Kidney (tissue), 14 donors: ENCODE data around the gene BCLAF1. TPM values are rescaled to one million over a fixed set of nuclear protein-coding genes. Genes with fewer than 3 reads are reported as not detected.

Experiments used
- DNase-seq, 5 donors: peaks; one replicate each; pipeline ENCODE4 v3.0.0-alpha.2; 2013 to 2020
- FAIRE-seq: peaks from 2 replicates; lab custom pipeline; 2012; peaks lifted over from hg19 to GRCh38; lab: Jason Lieb, UNC
- H3K27ac ChIP-seq, 2 donors: one replicate each; pipeline ENCODE4 v1.7.0; 2013; ENCODE audit warnings: low read depth in 2 of 2, low read length in 2 of 2, inconsistent platforms in 1 of 2
- H3K27me3 ChIP-seq: one replicate; pipeline ENCODE4 v1.7.1; 2013; ENCODE audit warnings: low read length, inconsistent platforms; ENCODE audit not compliant: control insufficient read depth, insufficient read depth
- H3K36me3 ChIP-seq, 3 donors: one replicate each; pipeline versions ENCODE4 v1.7.0 to v1.7.1; 2013; ENCODE audit warnings: low read length in 3 of 3, control low read depth in 1 of 3, inconsistent platforms in 1 of 3; ENCODE audit not compliant: insufficient read depth in 3 of 3, control insufficient read depth in 2 of 3
- H3K4me1 ChIP-seq, 3 donors: one replicate each; pipeline versions ENCODE4 v1.7.0 to v1.7.1; 2013; ENCODE audit warnings: low read length in 3 of 3, inconsistent platforms in 1 of 3, low read depth in 1 of 3; ENCODE audit not compliant: control insufficient read depth in 2 of 3, insufficient read depth in 2 of 3
- H3K4me3 ChIP-seq, 3 donors: one replicate each; pipeline versions ENCODE4 v1.7.0 to v1.8.1; 2013; ENCODE audit warnings: low read length in 3 of 3, control low read depth in 1 of 3, inconsistent platforms in 1 of 3
- H3K9ac ChIP-seq, 3 donors: one replicate each; pipeline versions ENCODE4 v1.7.0 to v1.7.1; 2013; ENCODE audit warnings: low read length in 3 of 3, control low read depth in 1 of 3, inconsistent platforms in 1 of 3
- H3K9me3 ChIP-seq, 3 donors: one replicate each; pipeline versions ENCODE4 v1.7.0 to v1.7.1; 2013; ENCODE audit warnings: low read length in 3 of 3, control low read depth in 1 of 3, inconsistent platforms in 1 of 3; ENCODE audit not compliant: control insufficient read depth in 2 of 3, insufficient read depth in 1 of 3
- CTCF ChIP-seq: IDR thresholded peaks from 3 replicates; pipeline ENCODE4 v1.5.1; 2012; ENCODE audit warnings: mild to moderate bottlenecking, moderate library complexity, borderline replicate concordance; ENCODE audit not compliant: insufficient read depth; ENCODE audit errors: extremely low read depth
- intact Hi-C: fragments of 100-400 bp; cut with DNase I; formaldehyde crosslinking; loops from one replicate; pipeline ENCODE4 v1.11.1; 2022
- polyA plus RNA-seq: library from polyadenylated mRNA; stranded (reverse); fragments of 350-450 nt; fragmentation: Illumina TruSeq; extraction: RNeasy Lipid Tissue Mini Kit (QIAGEN cat#74804); gene quantifications from one replicate; pipeline ENCODE4 v1.2.3, GENCODE V29; 2014; ENCODE audit warnings: low read depth, low replicate concordance; ENCODE audit not compliant: insufficient read depth
- total RNA-seq: library from RNA; stranded (reverse); fragmentation: NEBNext Ultra II Directional; extraction: Animal tissue kit (Norgen Biotek cat#: 25700); gene quantifications from one replicate; pipeline ENCODE4 v1.2.1, GENCODE V29; 2021
- donor health status: control.
- donor health status: control.
- donor health status: control.
- donor health status: control.
- donor health status: control.
- donor health status: DM: yes; HTN: yes; CAD: no.
- donor health status: Normal renal cell carcinoma (clear cell type).

Gene BCLAF1
- total and polyA plus RNA-seq, 2 donors from 2014 or later, result 18.3 to 132 TPM

- Histone ChIP-seq H3K9ac (no peak overlapping the region), H3K36me3 (no peaks in the 10 kb centered on the region), H3K9me3 (no peaks in the 10 kb centered on the region), H3K4me1 (peaks cover 0 to 8% (median 6%) of the 10 kb centered on the region in 3 donors), H3K27me3 (no peaks in the 10 kb centered on the region), H3K4me3 (peak overlapping the region in 1 of 3 donors; percentile 84), H3K27ac (no peak overlapping the region)
- TF ChIP-seq CTCF, result no peak
- intact Hi-C loops, result no loop called here
- peak in 2 of 5 donors; percentile 14 to 19 for DNase-seq
- no peak for FAIRE-seq
Measured at GRCh38 chr6:136251394-136251793, 38.3 kb downstream of the BCLAF1 start.

- H3K4me3 ChIP-seq, result peak overlapping the region; percentile 72 to 84 (median 82)
- H3K36me3 ChIP-seq, result no peaks in the 10 kb centered on the region
- no peaks in the 10 kb centered on the region for H3K27me3 ChIP-seq
- no peak for TF ChIP-seq CTCF
- FAIRE-seq (no peak), DNase-seq (no peak)
- H3K9ac ChIP-seq, result peak overlapping the region; percentile 9 to 79 (median 74)
- intact Hi-C loops, result no loop called here
- H3K9me3 ChIP-seq, result no peaks in the 10 kb centered on the region
- H3K27ac ChIP-seq, result no peak overlapping the region
- H3K4me1 ChIP-seq, result peaks cover 0 to 8% (median 6%) of the 10 kb centered on the region in 3 donors
Measured at GRCh38 chr6:136250686-136251008, 39.0 kb downstream of the BCLAF1 start.

GRCh38 chr6:136249811-136250685 lies 39.6 kb downstream of the BCLAF1 start, which contains the start of gene MTFR2:
Gene MTFR2 (minus strand): TSS chr6:136250311. CDS start chr6:136249099, 1,212 bp downstream.
- Histone ChIP-seq H3K4me3 (peak within 1 kb of the TSS; percentile 72 to 84 (median 82)), H3K27ac (no peak within 1 kb of the TSS), H3K36me3 (no peaks in the 10 kb centered on the region), H3K9ac (peak within 1 kb of the TSS; percentile 22 to 79 (median 74)), H3K4me1 (peaks cover 0 to 8% (median 6%) of the 10 kb centered on the region in 3 donors), H3K9me3 (no peaks in the 10 kb centered on the region), H3K27me3 (no peaks in the 10 kb centered on the region)
- FAIRE-seq, result peak; percentile 98
- peak; percentile 96 to 100 (median 98) for DNase-seq
- intact Hi-C loops, result no loop called here
- TF ChIP-seq CTCF, result no peak
